ENCODE measurements around the gene SLN. TPM values are rescaled to one million over a fixed set of nuclear protein-coding genes. Genes with fewer than 3 reads are reported as not detected.

Gene SLN
- total RNA-seq, 1 experiment from 2014 or later: 0.40 TPM

GRCh38 chr11:107756553-107756952 is 44.7 kb upstream of the SLN start:
- POLR2A ChIA-PET (ENCODE audit: unreplicated experiment): no interaction called here
- ATAC-seq (no peak), DNase-seq (no peak)
- no peak overlapping the region for H3K4me3 ChIP-seq (ENCODE audit: low read length)
- H3K27ac ChIP-seq (ENCODE audit: low read length): no peak overlapping the region
- no peaks in the 10 kb centered on the region for H3K79me2 ChIP-seq (ENCODE audit: low read length)
- no peak overlapping the region for H3K4me2 ChIP-seq (ENCODE audit: low read length)
- CTCF ChIA-PET: interaction anchor here (1.0 kb wide), 1 partner anchor 12 kb away, joined by 4 read pairs; no protein-coding TSS in a partner anchor
- H3K9me3 ChIP-seq (ENCODE audit: low read length): no peaks in the 10 kb centered on the region
- no peaks in the 10 kb centered on the region for H4K20me1 ChIP-seq (ENCODE audit: low read length)
- BruUV-seq (replicated peaks): no TSS peak
- H3K4me1 ChIP-seq (ENCODE audit: insufficient read depth, low read length): no peaks in the 10 kb centered on the region
- H3K9ac ChIP-seq (ENCODE audit: low read length): no peak overlapping the region
- TF ChIP-seq EZH2phosphoT487 (IDR thresholded peaks at IDR 0.05; ENCODE audit: borderline replicate concordance, low read length): no peak
- no peak for TF ChIP-seq CTCF (conservative IDR thresholded peaks at IDR 0.05; ENCODE audit: low read depth, low read length)
- TF ChIP-seq EZH2 (IDR thresholded peaks at IDR 0.05; ENCODE audit: low read length, unreplicated experiment): no peak
- no peaks in the 10 kb centered on the region for H3K36me3 ChIP-seq (ENCODE audit: low read depth, low read length)
- no peaks in the 10 kb centered on the region for H3K9me2 ChIP-seq (replicated peaks; ENCODE audit: low read length)
- H2AFZ ChIP-seq (ENCODE audit: low read length): no peak overlapping the region
- H3F3A ChIP-seq (ENCODE audit: low read length, unreplicated experiment): no peaks in the 10 kb centered on the region
- intact Hi-C loops (cut with micrococcal nuclease): no loop called here
- peaks cover 29% of the 10 kb centered on the region for H3K27me3 ChIP-seq (ENCODE audit: low read length)

- no peaks in the 10 kb centered on the region for H3K36me3 ChIP-seq (ENCODE audit: low read depth, low read length)
- peaks cover 50% of the 10 kb centered on the region for H3K27me3 ChIP-seq (ENCODE audit: low read length)
- TF ChIP-seq EZH2phosphoT487 (IDR thresholded peaks at IDR 0.05; ENCODE audit: borderline replicate concordance, low read length) (no peak), EZH2 (IDR thresholded peaks at IDR 0.05; ENCODE audit: low read length, unreplicated experiment) (no peak), CTCF (conservative IDR thresholded peaks at IDR 0.05; ENCODE audit: low read depth, low read length) (no peak)
- H3F3A ChIP-seq (ENCODE audit: low read length, unreplicated experiment): no peaks in the 10 kb centered on the region
- intact Hi-C loops (cut with micrococcal nuclease): no loop called here
- no peaks in the 10 kb centered on the region for H3K9me3 ChIP-seq (ENCODE audit: low read length)
- no peaks in the 10 kb centered on the region for H4K20me1 ChIP-seq (ENCODE audit: low read length)
- no peaks in the 10 kb centered on the region for H3K79me2 ChIP-seq (ENCODE audit: low read length)
- CTCF ChIA-PET: no interaction called here
- POLR2A ChIA-PET (ENCODE audit: unreplicated experiment): no interaction called here
- H2AFZ ChIP-seq (ENCODE audit: low read length): no peak overlapping the region
- no peak overlapping the region for H3K4me2 ChIP-seq (ENCODE audit: low read length)
- H3K9ac ChIP-seq (ENCODE audit: low read length): no peak overlapping the region
- no TSS peak for BruUV-seq (replicated peaks)
- no peak overlapping the region for H3K4me3 ChIP-seq (ENCODE audit: low read length)
- H3K4me1 ChIP-seq (ENCODE audit: insufficient read depth, low read length): no peaks in the 10 kb centered on the region
- H3K9me2 ChIP-seq (replicated peaks; ENCODE audit: low read length): no peaks in the 10 kb centered on the region
- ATAC-seq (no peak), DNase-seq (no peak)
- no peak overlapping the region for H3K27ac ChIP-seq (ENCODE audit: low read length)
Observed at GRCh38 chr11:107752949-107753822, 41.3 kb upstream of the SLN start.

- H3K9ac ChIP-seq (ENCODE audit: low read length): no peak overlapping the region
- H3K9me2 ChIP-seq (replicated peaks; ENCODE audit: low read length): no peaks in the 10 kb centered on the region
- no peaks in the 10 kb centered on the region for H3K36me3 ChIP-seq (ENCODE audit: low read depth, low read length)
- H3K27me3 ChIP-seq (ENCODE audit: low read length): peaks cover 57% of the 10 kb centered on the region
- H3K9me3 ChIP-seq (ENCODE audit: low read length): no peaks in the 10 kb centered on the region
- H2AFZ ChIP-seq (ENCODE audit: low read length): no peak overlapping the region
- no peak overlapping the region for H3K4me2 ChIP-seq (ENCODE audit: low read length)
- POLR2A ChIA-PET (ENCODE audit: unreplicated experiment): no interaction called here
- no peaks in the 10 kb centered on the region for H3K79me2 ChIP-seq (ENCODE audit: low read length)
- intact Hi-C loops (cut with micrococcal nuclease): no loop called here
- TF ChIP-seq CTCF (conservative IDR thresholded peaks at IDR 0.05; ENCODE audit: low read depth, low read length): no peak
- TF ChIP-seq EZH2 (IDR thresholded peaks at IDR 0.05; ENCODE audit: low read length, unreplicated experiment): no peak
- no peak for TF ChIP-seq EZH2phosphoT487 (IDR thresholded peaks at IDR 0.05; ENCODE audit: borderline replicate concordance, low read length)
- H4K20me1 ChIP-seq (ENCODE audit: low read length): no peaks in the 10 kb centered on the region
- ATAC-seq: no peak
- H3F3A ChIP-seq (ENCODE audit: low read length, unreplicated experiment): no peaks in the 10 kb centered on the region
- H3K27ac ChIP-seq (ENCODE audit: low read length): no peak overlapping the region
- H3K4me1 ChIP-seq (ENCODE audit: insufficient read depth, low read length): no peaks in the 10 kb centered on the region
- no TSS peak for BruUV-seq (replicated peaks)
- no peak overlapping the region for H3K4me3 ChIP-seq (ENCODE audit: low read length)
- no peak for DNase-seq
- CTCF ChIA-PET: no interaction called here
Observed at GRCh38 chr11:107752508-107752907, 40.7 kb upstream of the SLN start.
